HEK293T (cell line): ENCODE measurements around the gene EYS.

Experiments
- ARNT ChIP-seq: fragments of 450-650 bp; IDR thresholded peaks from 2 replicates; pipeline ENCODE4 v1.6.1; 2017; ENCODE audit warnings: mild to moderate bottlenecking
- CTBP1 ChIP-seq: fragments of 450-650 bp; IDR thresholded peaks from 2 replicates; pipeline ENCODE4 v1.6.1; 2016; ENCODE audit warnings: borderline replicate concordance
- ELF4 ChIP-seq: fragments of 450-650 bp; IDR thresholded peaks from 2 replicates; pipeline ENCODE4 v1.6.1; 2017; ENCODE audit warnings: antibody characterized with exemption
- FOXA1 ChIP-seq: fragments of 450-650 bp; IDR thresholded peaks from 2 replicates; pipeline ENCODE4 v1.6.1; 2016; ENCODE audit warnings: mild to moderate bottlenecking
- FOXK2 ChIP-seq: fragments of 450-650 bp; IDR thresholded peaks from 2 replicates; pipeline ENCODE4 v1.6.1; 2016; ENCODE audit warnings: mild to moderate bottlenecking
- FOXM1 ChIP-seq: fragments of 450-650 bp; IDR thresholded peaks from 2 replicates; pipeline ENCODE4 v1.6.1; 2017; ENCODE audit warnings: mild to moderate bottlenecking, borderline replicate concordance
- SP1 ChIP-seq: fragments of 450-650 bp; IDR thresholded peaks from 2 replicates; pipeline ENCODE4 v1.6.1; 2017
- SUZ12 ChIP-seq: fragments of 450-650 bp; IDR thresholded peaks from 2 replicates; pipeline ENCODE4 v1.6.1; 2016; ENCODE audit warnings: mild to moderate bottlenecking
- TARDBP ChIP-seq: fragments of 450-650 bp; IDR thresholded peaks from 2 replicates; pipeline ENCODE4 v1.6.1; 2016
- ZNF384 ChIP-seq: fragments of 450-650 bp; IDR thresholded peaks from 2 replicates; pipeline ENCODE4 v1.6.1; 2016

GRCh38 chr6:65692109-65692508 is 14.9 kb downstream of the EYS start:
- TF ChIP-seq ARNT, result no peak
- no peak for TF ChIP-seq TARDBP
- TF ChIP-seq FOXA1, result no peak
- no peak for TF ChIP-seq ELF4
- TF ChIP-seq FOXM1, result no peak
- no peak for TF ChIP-seq SP1
- TF ChIP-seq FOXK2, result no peak
- TF ChIP-seq SUZ12, result no peak
- TF ChIP-seq CTBP1, result no peak
- no peak for TF ChIP-seq ZNF384
